HG02642 (cell line): ENCODE measurements around the gene DEPDC5.

ENCODE experiments used
- ATAC-seq: cut with Tn5 transposase; IDR thresholded peaks from one replicate; pipeline ENCODE4 v1.9.1; 2021; ENCODE audit warnings: mild to moderate bottlenecking; ENCODE audit not compliant: unreplicated experiment, poor library complexity

The DEPDC5 gene

GRCh38 chr22:31844941-31845340, 91.1 kb downstream of the DEPDC5 start:
- ATAC-seq: no peak

- no peak for ATAC-seq
These were observed 92.6 kb downstream of the DEPDC5 start for GRCh38 chr22:31846161-31847115.

- no peak for ATAC-seq
These were observed 94.6 kb downstream of the DEPDC5 start for GRCh38 chr22:31848411-31848810.

- ATAC-seq: no peak
These were observed 96.3 kb downstream of the DEPDC5 start for GRCh38 chr22:31850135-31850534.

- ATAC-seq: no peak
These were observed 99.0 kb downstream of the DEPDC5 start for GRCh38 chr22:31852691-31853421.

- no peak for ATAC-seq
These were observed 100.1 kb downstream of the DEPDC5 start for GRCh38 chr22:31853736-31854495.

- no peak for ATAC-seq
These were observed 103.4 kb downstream of the DEPDC5 start for GRCh38 chr22:31857247-31857646.

- ATAC-seq: no peak
These were observed 107.5 kb downstream of the DEPDC5 start for GRCh38 chr22:31861226-31861840.

GRCh38 chr22:31866918-31867317, 113.1 kb downstream of the DEPDC5 start:
- no peak for ATAC-seq

- no peak for ATAC-seq
These were observed 113.8 kb downstream of the DEPDC5 start for GRCh38 chr22:31867386-31868153.

- ATAC-seq: no peak
These were observed 115.9 kb downstream of the DEPDC5 start for GRCh38 chr22:31869739-31870138.

GRCh38 chr22:31870890-31871289, 117.1 kb downstream of the DEPDC5 start:
- no peak for ATAC-seq

GRCh38 chr22:31871480-31871879, 117.7 kb downstream of the DEPDC5 start:
- ATAC-seq: no peak

GRCh38 chr22:31872209-31872608, 118.4 kb downstream of the DEPDC5 start:
- ATAC-seq: no peak

- ATAC-seq: no peak
These were observed 121.0 kb downstream of the DEPDC5 start for GRCh38 chr22:31874821-31875220.

- no peak for ATAC-seq
These were observed 122.5 kb downstream of the DEPDC5 start for GRCh38 chr22:31876156-31876920.

- no peak for ATAC-seq
These were observed 125.8 kb downstream of the DEPDC5 start for GRCh38 chr22:31879585-31879984.

GRCh38 chr22:31881200-31881599, 127.4 kb downstream of the DEPDC5 start:
- ATAC-seq: no peak

GRCh38 chr22:31881865-31882264, 128.0 kb downstream of the DEPDC5 start:
- ATAC-seq: no peak
